Measurements from ENCODE around the gene DIAPH2. TPM values are rescaled to one million over a fixed set of nuclear protein-coding genes. Genes with fewer than 3 reads are reported as not detected.
A peak's percentile ranks its signal among the peaks of the same experiment; 100 is the strongest.

DIAPH2 gene
- total and polyA plus RNA-seq, 8 donors, result 1.9 to 10.0 (median 5.9) TPM

DNA sequence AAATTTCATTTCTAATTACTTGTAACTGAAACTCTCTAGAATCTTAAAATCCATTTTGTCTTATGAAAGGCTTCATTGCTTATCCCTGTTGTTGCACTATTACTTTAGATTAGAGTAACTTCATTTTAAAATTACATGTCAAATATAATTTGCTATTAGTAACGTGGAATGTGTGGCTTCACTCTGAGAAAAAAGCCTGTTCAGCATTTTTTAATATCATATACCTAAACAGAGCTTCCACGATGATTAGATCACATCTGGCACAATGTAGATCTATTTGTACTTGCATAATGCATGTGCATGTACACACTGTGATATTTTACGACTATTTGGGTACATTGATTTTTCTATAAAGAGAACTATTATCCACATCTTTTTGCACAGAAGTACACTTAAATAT is 847.2 kb downstream of the DIAPH2 start:
- FAIRE-seq, result peak; percentile 92
- no peak for TF ChIP-seq CTCF (IDR thresholded peaks at IDR 0.05)
- no peaks in the 10 kb centered on the region for H3K4me1 ChIP-seq
- H3K27me3 ChIP-seq, result no peaks in the 10 kb centered on the region
- H3K36me3 ChIP-seq, result no peaks in the 10 kb centered on the region
- no peak overlapping the region for H3K27ac ChIP-seq
- H3K4me3 ChIP-seq, result no peak overlapping the region
- ATAC-seq, result no peak
- WGBS, 2 donors, result 70 to 81% methylated on average over 3 of the region's 3 CpGs
- intact Hi-C loops (cut with DNase I), result no loop called here
- DNase-seq, result no peak
- H3K9me3 ChIP-seq, result no peaks in the 10 kb centered on the region

- H3K36me3 ChIP-seq, result no peaks in the 10 kb centered on the region
- H3K27ac ChIP-seq, result no peak overlapping the region
- WGBS, 2 donors, result 68 to 84% methylated on average over 3 of the region's 3 CpGs
- TF ChIP-seq CTCF (IDR thresholded peaks at IDR 0.05), result no peak
- DNase-seq, result no peak
- no peak for FAIRE-seq
- ATAC-seq, result no peak
- intact Hi-C loops (cut with DNase I), result no loop called here
- no peak overlapping the region for H3K4me3 ChIP-seq
- no peaks in the 10 kb centered on the region for H3K9me3 ChIP-seq
- H3K4me1 ChIP-seq, result no peaks in the 10 kb centered on the region
- H3K27me3 ChIP-seq, result no peaks in the 10 kb centered on the region
Observed at GRCh38 chrX:97538745-97539144, 854.1 kb downstream of the DIAPH2 start.

- H3K4me1 ChIP-seq, result no peaks in the 10 kb centered on the region
- no peaks in the 10 kb centered on the region for H3K36me3 ChIP-seq
- 26 to 32% methylated on average over 2 of the region's 2 CpGs for WGBS, 2 donors
- H3K4me3 ChIP-seq, result no peak overlapping the region
- H3K27me3 ChIP-seq, result no peaks in the 10 kb centered on the region
- no peaks in the 10 kb centered on the region for H3K9me3 ChIP-seq
- no peak for ATAC-seq
- H3K27ac ChIP-seq, result no peak overlapping the region
- TF ChIP-seq CTCF (IDR thresholded peaks at IDR 0.05), result no peak
- DNase-seq, result no peak
- intact Hi-C loops (cut with DNase I), result no loop called here
- no peak for FAIRE-seq
Observed at GRCh38 chrX:97539970-97540519, 855.4 kb downstream of the DIAPH2 start.

- intact Hi-C loops (cut with DNase I), result no loop called here
- 82 to 85% methylated on average over 3 of the region's 3 CpGs for WGBS, 2 donors
- Histone ChIP-seq H3K27ac (no peak overlapping the region), H3K36me3 (no peaks in the 10 kb centered on the region), H3K4me1 (no peaks in the 10 kb centered on the region), H3K4me3 (no peak overlapping the region), H3K27me3 (no peaks in the 10 kb centered on the region), H3K9me3 (no peaks in the 10 kb centered on the region)
- FAIRE-seq (no peak), ATAC-seq (no peak), DNase-seq (no peak)
- TF ChIP-seq CTCF (IDR thresholded peaks at IDR 0.05), result no peak
Observed at GRCh38 chrX:97547877-97548578, 863.4 kb downstream of the DIAPH2 start.

DNA sequence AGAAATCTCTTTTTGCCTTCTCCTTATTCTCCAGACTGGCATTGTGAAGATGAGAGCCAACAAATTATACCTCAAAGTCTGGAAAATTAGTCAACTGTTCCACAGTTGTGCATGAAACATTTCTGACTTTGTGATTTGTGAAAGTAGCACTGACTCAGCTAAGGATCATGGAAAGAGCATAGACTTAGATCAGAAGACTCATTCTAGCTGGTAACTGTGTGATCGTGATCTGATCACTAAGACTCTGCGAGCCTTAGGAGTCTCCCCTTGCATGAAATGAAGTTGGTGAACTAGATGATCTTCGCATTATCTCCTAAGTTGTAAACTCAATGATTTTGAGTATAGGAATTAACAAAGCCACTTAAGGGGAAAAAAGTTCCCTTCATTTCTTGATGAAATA is 867.2 kb downstream of the DIAPH2 start:
- Histone ChIP-seq H3K27me3 (no peaks in the 10 kb centered on the region), H3K9me3 (no peaks in the 10 kb centered on the region), H3K36me3 (no peaks in the 10 kb centered on the region), H3K4me1 (no peaks in the 10 kb centered on the region), H3K27ac (no peak overlapping the region), H3K4me3 (no peak overlapping the region)
- no peak for DNase-seq
- no peak for TF ChIP-seq CTCF (IDR thresholded peaks at IDR 0.05)
- no peak for FAIRE-seq
- WGBS, 2 donors, result 88 to 100% methylated on average over 3 of the region's 3 CpGs
- no peak for ATAC-seq
- intact Hi-C loops (cut with DNase I), result no loop called here

Data from pancreas (tissue), 10 donors.